GM12865 (cell line): Measurements from ENCODE around the gene PRAF2.

Experiments
- DNase-seq: peaks from one replicate; pipeline ENCODE4 v3.0.0; 2010; ENCODE audit warnings: low read depth
- H3K4me3 ChIP-seq: 2 replicates; pipeline ENCODE4 v1.5.1; 2011; ENCODE audit warnings: mild to moderate bottlenecking, low read depth, low read length, control low read depth
- TF ChIP-seq, protein P1 (sequence below): IDR thresholded peaks from 2 replicates; pipeline ENCODE4 v1.5.1; 2011; ENCODE audit warnings: low read length, control low read depth, low read depth, inconsistent platforms; ENCODE audit not compliant: insufficient read depth; ENCODE audit errors: missing control alignments

Gene PRAF2

DNA sequence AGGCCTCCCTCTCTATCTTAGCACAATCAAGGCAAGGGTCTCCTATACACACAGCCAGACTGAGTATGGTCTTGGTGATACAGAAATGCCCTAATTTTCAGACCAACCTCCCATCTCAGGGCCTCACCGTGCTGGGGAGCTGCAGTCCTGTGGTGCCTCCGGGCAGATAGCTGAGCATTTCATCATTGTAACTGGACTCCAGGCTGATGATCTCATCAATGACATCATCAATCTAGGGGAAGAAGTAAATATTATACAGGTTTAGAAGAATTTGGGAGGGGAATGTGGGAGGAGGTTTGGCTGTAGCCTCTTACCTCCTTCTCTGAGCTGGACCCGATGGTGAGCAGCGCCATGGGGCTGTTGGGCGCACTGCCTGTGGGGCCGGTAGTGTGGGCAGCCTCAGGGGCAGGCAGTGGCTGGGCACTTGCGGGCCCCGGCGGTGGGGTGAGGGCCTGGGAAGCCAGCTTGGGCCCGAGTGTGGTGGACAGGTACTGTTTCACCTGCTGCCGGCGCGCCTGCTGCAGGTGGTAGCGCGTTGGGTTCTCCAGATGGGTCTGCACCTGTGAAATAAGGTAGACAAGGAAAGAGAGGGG is 35.8 kb downstream of the PRAF2 start:
- DNase-seq: no peak
- no peak overlapping the region for H3K4me3 ChIP-seq
- TF ChIP-seq, protein P1, sequence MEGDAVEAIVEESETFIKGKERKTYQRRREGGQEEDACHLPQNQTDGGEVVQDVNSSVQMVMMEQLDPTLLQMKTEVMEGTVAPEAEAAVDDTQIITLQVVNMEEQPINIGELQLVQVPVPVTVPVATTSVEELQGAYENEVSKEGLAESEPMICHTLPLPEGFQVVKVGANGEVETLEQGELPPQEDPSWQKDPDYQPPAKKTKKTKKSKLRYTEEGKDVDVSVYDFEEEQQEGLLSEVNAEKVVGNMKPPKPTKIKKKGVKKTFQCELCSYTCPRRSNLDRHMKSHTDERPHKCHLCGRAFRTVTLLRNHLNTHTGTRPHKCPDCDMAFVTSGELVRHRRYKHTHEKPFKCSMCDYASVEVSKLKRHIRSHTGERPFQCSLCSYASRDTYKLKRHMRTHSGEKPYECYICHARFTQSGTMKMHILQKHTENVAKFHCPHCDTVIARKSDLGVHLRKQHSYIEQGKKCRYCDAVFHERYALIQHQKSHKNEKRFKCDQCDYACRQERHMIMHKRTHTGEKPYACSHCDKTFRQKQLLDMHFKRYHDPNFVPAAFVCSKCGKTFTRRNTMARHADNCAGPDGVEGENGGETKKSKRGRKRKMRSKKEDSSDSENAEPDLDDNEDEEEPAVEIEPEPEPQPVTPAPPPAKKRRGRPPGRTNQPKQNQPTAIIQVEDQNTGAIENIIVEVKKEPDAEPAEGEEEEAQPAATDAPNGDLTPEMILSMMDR: no peak

DNA sequence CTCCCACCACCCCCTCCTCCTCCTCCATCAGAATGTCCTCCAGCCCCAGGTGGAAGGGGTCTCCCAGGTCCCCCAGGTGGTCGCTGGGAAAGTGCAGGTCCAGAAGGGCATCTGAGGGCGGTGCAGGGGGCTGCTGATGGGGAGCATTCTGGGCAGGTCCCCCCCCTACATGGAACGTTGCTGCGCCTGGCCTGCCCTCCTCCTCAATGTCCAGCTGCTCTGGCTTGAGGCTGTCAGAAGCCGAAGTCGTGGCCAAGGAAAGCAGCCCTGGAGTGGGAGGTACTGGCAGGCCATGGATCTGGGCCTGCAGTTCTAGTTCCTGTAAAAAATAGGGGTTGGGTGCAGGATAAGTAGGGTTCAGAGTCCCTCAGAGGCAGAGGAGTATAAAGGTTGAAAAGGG is 43.5 kb downstream of the PRAF2 start:
- no peak overlapping the region for H3K4me3 ChIP-seq
- no peak for DNase-seq
- TF ChIP-seq, protein P1: no peak

DNA sequence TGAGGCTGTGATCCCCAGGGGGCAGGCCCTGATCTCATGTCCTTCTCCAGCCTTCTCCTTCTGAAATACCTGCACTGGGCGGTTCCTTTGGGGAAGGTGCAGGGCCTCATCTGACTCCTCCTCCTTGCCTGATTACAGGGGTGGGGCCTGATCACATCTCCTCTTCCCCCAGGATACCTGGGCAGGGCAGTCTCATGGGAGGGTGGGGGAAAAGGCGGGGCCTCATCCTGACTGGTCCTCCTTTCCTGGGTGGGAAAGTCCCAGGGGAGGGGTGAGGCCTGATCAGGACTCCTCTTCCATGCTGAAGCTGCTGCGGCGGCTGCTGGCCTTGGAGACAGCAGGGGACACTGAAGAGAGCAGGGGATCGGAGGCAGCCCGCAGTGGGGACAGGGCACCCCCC is 43.9 kb downstream of the PRAF2 start:
- TF ChIP-seq, protein P1: no peak
- no peak for DNase-seq
- H3K4me3 ChIP-seq: no peak overlapping the region
